Cerebellar cortex (tissue), 1 donor: ENCODE measurements around the gene SH2D4B.
"Not testable (repeated sequence)": the region's sequence is repeated elsewhere in the genome, so short reads cannot be mapped to it uniquely, and the experiment has no call there.

Source experiments
- DNase-seq: peaks from one replicate; pipeline ENCODE4 v3.0.0-alpha.2; 2015; ENCODE audit warnings: low spot score

Gene SH2D4B

GRCh38 chr10:80543319-80543672, 5.6 kb downstream of the SH2D4B start:
- not testable (repeated sequence) for DNase-seq

GRCh38 chr10:80544316-80544953, 6.7 kb downstream of the SH2D4B start:
- no peak for DNase-seq

GRCh38 chr10:80545258-80545881, 7.7 kb downstream of the SH2D4B start:
- DNase-seq: no peak

GRCh38 chr10:80552151-80552646, 14.5 kb downstream of the SH2D4B start:
- no peak for DNase-seq

- no peak for DNase-seq
These were observed 15.7 kb downstream of the SH2D4B start for GRCh38 chr10:80553436-80553835.

GRCh38 chr10:80554050-80554449, 16.3 kb downstream of the SH2D4B start:
- DNase-seq: no peak

GRCh38 chr10:80555415-80555814, 17.7 kb downstream of the SH2D4B start:
- no peak for DNase-seq

GRCh38 chr10:80561950-80562349, 24.2 kb downstream of the SH2D4B start:
- DNase-seq: no peak

GRCh38 chr10:80567292-80567691, 29.6 kb downstream of the SH2D4B start:
- DNase-seq: no peak

- DNase-seq: no peak
These were observed 31.6 kb downstream of the SH2D4B start for GRCh38 chr10:80569131-80569895.

GRCh38 chr10:80571352-80571751, 33.6 kb downstream of the SH2D4B start:
- DNase-seq: no peak

- DNase-seq: no peak
These were observed 41.6 kb downstream of the SH2D4B start for GRCh38 chr10:80579181-80579763.

- DNase-seq: no peak
These were observed 42.3 kb downstream of the SH2D4B start for GRCh38 chr10:80579849-80580637.

GRCh38 chr10:80580638-80581468, 43.2 kb downstream of the SH2D4B start:
- DNase-seq: no peak

- DNase-seq: no peak
These were observed 43.8 kb downstream of the SH2D4B start for GRCh38 chr10:80581469-80581835.

- DNase-seq: no peak
These were observed 44.7 kb downstream of the SH2D4B start for GRCh38 chr10:80582286-80582960.

GRCh38 chr10:80583685-80584084, 46.0 kb downstream of the SH2D4B start:
- no peak for DNase-seq

GRCh38 chr10:80585812-80586211, 48.1 kb downstream of the SH2D4B start:
- no peak for DNase-seq

GRCh38 chr10:80588546-80588945, 50.8 kb downstream of the SH2D4B start:
- DNase-seq: no peak

- no peak for DNase-seq
These were observed 52.1 kb downstream of the SH2D4B start for GRCh38 chr10:80589726-80590373.
